ENCODE data around the gene LATS2. TPM values are rescaled to one million over a fixed set of nuclear protein-coding genes. Genes with fewer than 3 reads are reported as not detected.

The LATS2 gene
- total RNA-seq = 10 to 100 TPM; 11.2 to 11.8 TPM

- Mint-ChIP-seq H3K36me3 (ENCODE audit: low read depth) (no peaks in the 10 kb centered on the region), H3K9me3 (no peaks in the 10 kb centered on the region)
These were observed at the start of gene LATS2 for GRCh38 chr13:21061029-21061763. Gene LATS2 (minus strand): TSS chr13:21061586. CDS start chr13:21046026, 15,560 bp downstream.

GRCh38 chr13:21109168-21109567 lies 47.8 kb upstream of the LATS2 start:
- Mint-ChIP-seq H3K27me3 (no peaks in the 10 kb centered on the region), H3K4me3 (no peak overlapping the region), H3K27ac (no peak overlapping the region), H3K4me1 (peaks cover 2% of the 10 kb centered on the region), H3K36me3 (ENCODE audit: low read depth) (no peaks in the 10 kb centered on the region), H3K9me3 (no peaks in the 10 kb centered on the region)
- POLR2A ChIA-PET = no interaction called here
- no peak for DNase-seq
- CTCF ChIA-PET = interaction anchor here (1.0 kb wide), 1 partner anchor 68 kb away, joined by 3 read pairs; no protein-coding TSS in a partner anchor

More at GRCh38 chr13:21061029-21061763, at the start of gene LATS2:
- H3K27ac Mint-ChIP-seq = peak within 1 kb of the TSS; percentile 55
- DNase-seq = peak; percentile 80
- ChIA-PET POLR2A (interaction anchor here (0.6 to 3.7 kb wide), 5 partner anchors 10 to 351 kb away, joined by 3 to 13 read pairs (median 5); partner anchors contain the start of genes MRPL57 and SKA3), CTCF (interaction anchor here (0.7 kb wide), 1 partner anchor 7 kb away, joined by 4 read pairs; no protein-coding TSS in a partner anchor)
- peaks cover 32% of the 10 kb centered on the region for H3K27me3 Mint-ChIP-seq
- peak within 1 kb of the TSS; percentile 70 for H3K4me3 Mint-ChIP-seq
- peaks cover 16% of the 10 kb centered on the region for H3K4me1 Mint-ChIP-seq

- Mint-ChIP-seq H3K27me3 (no peaks in the 10 kb centered on the region), H3K27ac (no peak overlapping the region), H3K36me3 (ENCODE audit: low read depth) (no peaks in the 10 kb centered on the region), H3K9me3 (no peaks in the 10 kb centered on the region), H3K4me3 (no peak overlapping the region), H3K4me1 (peaks cover 2% of the 10 kb centered on the region)
- ChIA-PET POLR2A (no interaction called here), CTCF (interaction anchor here (0.6 kb wide), 1 partner anchor 216 kb away, joined by 3 read pairs; no protein-coding TSS in a partner anchor)
- DNase-seq = no peak
These were observed 44.7 kb upstream of the LATS2 start for GRCh38 chr13:21106089-21106488.

DNA sequence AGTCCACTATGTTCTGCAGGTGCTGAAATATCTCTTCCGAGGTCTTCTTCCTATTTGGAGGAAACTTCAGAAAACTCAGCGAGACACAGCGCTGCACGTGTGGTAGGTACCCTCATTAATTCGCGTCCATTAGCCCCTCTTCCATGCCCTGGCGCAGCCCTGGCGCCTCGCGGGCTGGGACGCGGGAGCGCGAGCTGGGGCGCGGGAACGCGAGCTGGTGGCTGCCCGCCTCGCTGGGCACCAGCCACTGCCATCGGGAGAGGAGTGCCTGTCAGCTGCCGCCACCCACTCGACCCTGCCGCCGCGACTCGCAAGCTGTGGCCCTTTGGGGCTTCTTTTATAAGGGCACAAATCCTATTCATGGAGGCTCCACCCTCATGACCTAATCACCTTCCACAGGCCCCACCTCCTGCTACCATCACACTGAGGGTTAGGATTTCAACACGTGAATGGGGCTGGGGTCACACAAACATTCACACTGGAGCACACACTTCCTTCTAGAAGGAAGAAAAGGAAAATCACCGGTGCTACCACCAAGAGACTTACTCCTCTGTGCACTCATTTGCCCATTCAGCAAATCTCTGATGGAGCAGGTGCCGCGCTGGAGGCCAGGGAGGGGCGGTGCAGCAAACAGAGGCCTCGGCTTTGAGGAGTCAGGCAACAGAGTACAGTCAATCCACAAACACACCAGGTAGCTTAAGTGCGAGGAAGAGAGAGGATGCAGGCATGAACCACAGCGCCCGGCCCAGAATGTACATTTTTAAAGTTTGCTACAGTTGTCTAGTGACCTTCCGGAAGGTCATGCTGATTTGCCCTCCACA lies 43.0 kb upstream of the LATS2 start:
- no peak overlapping the region for H3K27ac Mint-ChIP-seq
- POLR2A ChIA-PET = no interaction called here

DNA sequence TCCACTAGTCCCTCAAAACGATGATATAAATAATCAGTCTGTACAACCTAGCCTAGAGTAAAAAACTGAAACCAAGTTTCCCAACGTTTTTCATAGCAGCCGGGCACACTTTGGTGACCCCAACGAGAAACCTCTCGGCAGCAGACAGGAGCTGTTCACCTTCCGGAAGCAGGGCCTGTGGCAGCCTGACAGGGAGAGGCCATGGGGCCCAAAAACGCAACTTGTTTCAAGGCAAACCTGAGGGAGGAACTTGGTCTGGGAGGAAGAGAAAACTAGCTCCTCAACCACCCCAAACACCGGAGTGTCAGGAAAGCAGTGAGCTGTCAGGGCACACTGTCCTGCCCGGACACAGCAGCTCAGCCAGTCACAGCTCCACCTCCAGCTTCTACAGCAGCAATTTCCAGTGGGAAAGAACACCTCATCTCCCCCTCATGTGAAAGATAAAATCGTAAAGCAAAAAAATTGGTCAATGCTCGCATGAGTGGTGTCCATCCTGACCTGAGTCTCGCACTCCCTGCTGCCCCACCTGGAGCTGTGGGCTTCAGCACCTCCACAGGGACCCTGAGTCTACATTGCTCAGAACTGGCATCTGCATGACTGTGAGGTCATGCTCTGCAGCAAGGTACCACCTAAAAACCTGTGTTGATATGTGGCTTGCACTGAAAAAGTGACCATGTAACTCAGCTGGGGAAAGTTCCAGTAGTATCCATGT lies 40.6 kb upstream of the LATS2 start:
- Mint-ChIP-seq H3K27me3 (peaks cover 2% of the 10 kb centered on the region), H3K9me3 (no peaks in the 10 kb centered on the region), H3K4me3 (no peak overlapping the region), H3K4me1 (no peaks in the 10 kb centered on the region), H3K27ac (no peak overlapping the region), H3K36me3 (ENCODE audit: low read depth) (no peaks in the 10 kb centered on the region)
- ChIA-PET CTCF (interaction anchor here (0.7 kb wide), 1 partner anchor 963 kb away, joined by 3 read pairs; no protein-coding TSS in a partner anchor), POLR2A (no interaction called here)
- no peak for DNase-seq

More for the DNA sequence above, 43.0 kb upstream of the LATS2 start:
- Mint-ChIP-seq H3K4me1 (no peaks in the 10 kb centered on the region), H3K4me3 (no peak overlapping the region), H3K27me3 (no peaks in the 10 kb centered on the region), H3K9me3 (no peaks in the 10 kb centered on the region), H3K36me3 (ENCODE audit: low read depth) (no peaks in the 10 kb centered on the region)
- CTCF ChIA-PET = no interaction called here
- DNase-seq = no peak

GRCh38 chr13:21100994-21101757 lies 39.8 kb upstream of the LATS2 start:
- ChIA-PET POLR2A (no interaction called here), CTCF (interaction anchor here (0.6 to 0.7 kb wide), 2 partner anchors 375 to 962 kb away, joined by 3 to 5 read pairs; no protein-coding TSS in a partner anchor)
- Mint-ChIP-seq H3K4me1 (no peaks in the 10 kb centered on the region), H3K27ac (no peak overlapping the region), H3K4me3 (no peak overlapping the region), H3K9me3 (no peaks in the 10 kb centered on the region), H3K36me3 (ENCODE audit: low read depth) (no peaks in the 10 kb centered on the region), H3K27me3 (peaks cover 2% of the 10 kb centered on the region)
- DNase-seq = no peak

DNA sequence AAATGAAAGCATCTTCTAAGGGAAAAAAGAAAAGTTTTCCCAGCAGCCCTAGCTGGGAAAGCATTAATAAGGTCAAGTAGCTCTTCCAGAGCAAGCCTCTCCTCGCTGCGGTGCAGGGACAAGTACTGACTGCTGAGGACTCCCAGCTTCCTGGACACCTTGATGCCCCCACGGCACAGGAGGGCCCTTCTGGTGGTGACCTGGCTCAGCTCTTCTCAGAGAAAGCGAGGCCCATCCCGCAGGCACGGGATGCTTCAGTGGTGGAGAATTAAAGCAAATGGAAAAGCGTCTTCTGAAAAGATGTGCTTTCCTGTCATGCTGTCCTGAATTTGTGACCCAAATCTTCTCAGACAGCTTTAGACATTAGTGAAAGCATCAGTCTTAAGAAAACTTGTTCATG lies 38.8 kb upstream of the LATS2 start:
- POLR2A ChIA-PET = no interaction called here

DNA sequence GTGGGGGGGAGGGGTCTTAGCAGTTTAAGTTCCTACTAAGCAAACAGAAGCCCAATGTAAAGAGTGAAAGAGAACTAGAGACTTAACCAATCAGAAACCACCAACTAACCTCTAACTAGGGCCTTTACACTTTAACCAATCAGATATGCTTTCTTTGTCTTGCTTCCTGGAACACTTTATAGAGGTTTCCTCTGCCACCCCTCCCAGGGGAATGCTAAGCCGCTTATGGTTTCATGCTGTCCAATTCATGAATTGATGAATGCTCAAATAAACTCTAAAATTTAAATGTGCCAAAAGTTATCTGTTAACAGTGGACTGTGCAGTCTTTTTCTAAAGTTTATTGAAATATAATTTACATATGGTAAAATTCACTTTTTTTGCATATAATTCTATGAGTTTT lies 33.9 kb upstream of the LATS2 start:
- Mint-ChIP-seq H3K27ac (no peak overlapping the region), H3K4me3 (no peak overlapping the region), H3K4me1 (no peaks in the 10 kb centered on the region), H3K27me3 (peaks cover 2% of the 10 kb centered on the region), H3K9me3 (no peaks in the 10 kb centered on the region), H3K36me3 (ENCODE audit: low read depth) (no peaks in the 10 kb centered on the region)
- DNase-seq = no peak
- CTCF ChIA-PET = no interaction called here
- POLR2A ChIA-PET = no interaction called here

More for the DNA sequence above, 38.8 kb upstream of the LATS2 start:
- Mint-ChIP-seq H3K4me1 (no peaks in the 10 kb centered on the region), H3K9me3 (no peaks in the 10 kb centered on the region), H3K27ac (no peak overlapping the region), H3K4me3 (no peak overlapping the region), H3K36me3 (ENCODE audit: low read depth) (no peaks in the 10 kb centered on the region), H3K27me3 (peaks cover 2% of the 10 kb centered on the region)
- CTCF ChIA-PET = no interaction called here
- DNase-seq = no peak

- H3K4me3 Mint-ChIP-seq = no peak overlapping the region
- H3K9me3 Mint-ChIP-seq = no peaks in the 10 kb centered on the region
- H3K4me1 Mint-ChIP-seq = peaks cover 2% of the 10 kb centered on the region
- CTCF ChIA-PET = interaction anchor here (1.0 kb wide), 1 partner anchor 147 kb away, joined by 3 read pairs; no protein-coding TSS in a partner anchor
- peaks cover 10% of the 10 kb centered on the region for H3K27me3 Mint-ChIP-seq
- H3K36me3 Mint-ChIP-seq (ENCODE audit: low read depth) = no peaks in the 10 kb centered on the region
- DNase-seq = no peak
- POLR2A ChIA-PET = no interaction called here
- no peak overlapping the region for H3K27ac Mint-ChIP-seq
These were observed 28.4 kb upstream of the LATS2 start for GRCh38 chr13:21089830-21090229.

DNA sequence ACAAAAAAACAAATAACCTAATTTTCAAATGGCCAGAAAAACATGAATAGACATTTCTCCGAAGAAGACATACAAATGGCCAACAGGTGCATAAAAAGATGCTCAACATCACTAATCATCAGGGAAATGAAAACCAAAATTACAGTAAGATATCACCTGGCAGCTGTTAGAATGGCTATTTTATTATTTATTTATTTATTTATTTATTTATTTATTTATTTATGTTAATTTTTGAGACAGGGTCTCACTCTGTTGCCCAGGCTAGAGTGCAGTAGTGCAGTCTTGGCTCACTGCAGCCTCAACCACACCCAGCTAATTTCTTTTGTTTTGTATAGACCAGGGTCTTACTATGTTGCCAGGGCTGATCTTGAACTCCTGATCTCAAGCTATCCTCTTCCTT lies 27.1 kb upstream of the LATS2 start:
- DNase-seq = no peak
- ChIA-PET POLR2A (no interaction called here), CTCF (interaction anchor here (0.6 kb wide), 1 partner anchor 237 kb away, joined by 3 read pairs; no protein-coding TSS in a partner anchor)
- Mint-ChIP-seq H3K27me3 (peaks cover 10% of the 10 kb centered on the region), H3K27ac (no peak overlapping the region), H3K4me3 (no peak overlapping the region), H3K4me1 (peaks cover 2% of the 10 kb centered on the region), H3K9me3 (no peaks in the 10 kb centered on the region), H3K36me3 (ENCODE audit: low read depth) (no peaks in the 10 kb centered on the region)

DNA sequence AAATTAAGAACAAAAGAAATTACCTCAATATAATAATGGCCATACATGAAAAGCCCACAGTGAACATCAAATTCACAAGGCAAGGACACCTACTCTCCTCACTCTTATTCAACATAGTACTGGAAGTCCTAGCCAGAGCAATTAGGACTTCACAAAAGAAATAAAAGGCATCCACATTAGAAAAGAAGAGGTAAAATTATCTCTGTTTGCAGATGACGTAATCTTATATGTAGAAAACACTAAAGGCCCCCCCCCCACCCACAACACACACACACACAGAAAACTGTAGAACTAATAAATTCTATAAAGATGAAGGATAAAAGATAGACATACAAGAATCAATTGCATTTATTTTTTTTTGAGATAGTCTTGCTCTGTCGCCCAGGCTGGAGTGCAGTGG lies 25.5 kb upstream of the LATS2 start:
- H3K4me3 Mint-ChIP-seq = no peak overlapping the region
- no peak for DNase-seq
- H3K27ac Mint-ChIP-seq = no peak overlapping the region
- H3K27me3 Mint-ChIP-seq = peaks cover 10% of the 10 kb centered on the region
- H3K9me3 Mint-ChIP-seq = no peaks in the 10 kb centered on the region
- H3K4me1 Mint-ChIP-seq = peaks cover 2% of the 10 kb centered on the region
- POLR2A ChIA-PET = no interaction called here
- CTCF ChIA-PET = no interaction called here
- no peaks in the 10 kb centered on the region for H3K36me3 Mint-ChIP-seq (ENCODE audit: low read depth)

DNA sequence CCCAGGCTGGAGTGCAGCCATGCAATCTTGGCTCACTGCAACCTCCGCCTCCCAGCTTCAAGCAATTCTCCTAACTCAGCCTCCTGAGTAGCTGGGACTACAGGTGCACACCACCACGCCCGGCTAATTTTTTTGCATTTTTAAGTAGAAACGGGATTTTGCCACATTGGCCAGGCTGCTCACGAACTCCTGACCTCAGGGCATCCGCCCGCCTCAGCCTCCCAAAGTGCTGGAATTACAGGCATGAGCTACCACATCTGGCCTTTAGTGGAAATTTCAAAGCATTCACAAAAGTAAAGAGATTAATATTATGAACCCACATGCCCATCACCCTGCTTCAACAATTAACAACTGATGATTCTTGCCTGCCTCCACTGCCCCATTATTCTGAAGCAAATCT lies 20.5 kb upstream of the LATS2 start:
- no peak overlapping the region for H3K4me3 Mint-ChIP-seq
- DNase-seq = no peak
- H3K27ac Mint-ChIP-seq = no peak overlapping the region
- H3K36me3 Mint-ChIP-seq (ENCODE audit: low read depth) = no peaks in the 10 kb centered on the region
- peaks cover 20% of the 10 kb centered on the region for H3K27me3 Mint-ChIP-seq
- H3K4me1 Mint-ChIP-seq = peaks cover 6% of the 10 kb centered on the region
- POLR2A ChIA-PET = no interaction called here
- H3K9me3 Mint-ChIP-seq = no peaks in the 10 kb centered on the region
- CTCF ChIA-PET = no interaction called here

All from activated CD4-positive, alpha-beta memory T cell treated with anti-CD3 and anti-CD28 coated beads, Interleukin-2, amount 10 ng/mL, durations not matched to agents 7 days and 5 days (primary cell).